BJ (cell line): ENCODE measurements around the gene CUL2. TPM values are rescaled to one million over a fixed set of nuclear protein-coding genes. Genes with fewer than 3 reads are reported as not detected.
"Not testable (repeated sequence)": the region's sequence is repeated elsewhere in the genome, so short reads cannot be mapped to it uniquely, and the experiment has no call there.

Experiments used
- CTCF ChIA-PET: fragments of 350-600 bp; formaldehyde crosslinking; extraction: SDS; loops from one replicate; lab custom pipeline; 2021; ENCODE audit warnings: antibody characterized with exemption, inconsistent platforms; lab: Yijun Ruan, JAX
- POLR2A ChIA-PET: fragments of 300-600 bp; sonication (Branson Sonifier 250); formaldehyde crosslinking; extraction: SDS; loops from one replicate; lab custom pipeline; 2021; ENCODE audit warnings: antibody characterized with exemption; lab: Charles Lee
- DNase-seq: peaks from one replicate; pipeline ENCODE4 v3.0.0-alpha.2; 2011; ENCODE audit warnings: low read depth
- H3K27me3 ChIP-seq: 2 replicates; pipeline ENCODE4 v1.6.0; 2011; ENCODE audit warnings: low read length; ENCODE audit not compliant: control insufficient read depth, insufficient read depth
- H3K36me3 ChIP-seq: 2 replicates; pipeline ENCODE4 v1.5.1; 2011; ENCODE audit warnings: low read length; ENCODE audit not compliant: control insufficient read depth, insufficient read depth
- H3K4me3 ChIP-seq: 2 replicates; pipeline ENCODE4 v1.5.1; 2011; ENCODE audit warnings: low read depth, mild to moderate bottlenecking, control low read depth, low read length
- CTCF ChIP-seq: IDR thresholded peaks from 2 replicates; pipeline ENCODE4 v1.5.1; 2011; ENCODE audit warnings: low read depth, mild to moderate bottlenecking, control low read depth, inconsistent platforms, low read length, moderate library complexity; ENCODE audit not compliant: insufficient read depth
- polyA plus RNA-seq: library from polyadenylated mRNA; depleted of rRNA; stranded (reverse); fragments of >200 nt; gene quantifications from 2 replicates; pipeline ENCODE4 v1.2.3, GENCODE V29; 2011

Gene CUL2
- polyA plus RNA-seq, 1 experiment = 9.4 TPM

- ChIA-PET POLR2A (interaction anchor here (0.6 kb wide), 1 partner anchor 135 kb away, joined by 3 read pairs; no protein-coding TSS in a partner anchor), CTCF (interaction anchor here (0.6 kb wide), 1 partner anchor 100 kb away, joined by 3 read pairs; no protein-coding TSS in a partner anchor)
- Histone ChIP-seq H3K4me3 (no peak overlapping the region), H3K36me3 (no peaks in the 10 kb centered on the region), H3K27me3 (no peaks in the 10 kb centered on the region)
- TF ChIP-seq CTCF = no peak
- no peak for DNase-seq
Observed at GRCh38 chr10:35083242-35083641, 6.9 kb downstream of the CUL2 start.

- H3K36me3 ChIP-seq, H3K27me3 ChIP-seq, DNase-seq, H3K4me3 ChIP-seq, POLR2A ChIA-PET: not testable (repeated sequence)
- CTCF ChIA-PET = interaction anchor here (0.5 to 1.3 kb wide), 3 partner anchors 9 to 889 kb away, joined by 3 read pairs; no protein-coding TSS in a partner anchor
Observed at GRCh38 chr10:35080261-35080660, 9.9 kb downstream of the CUL2 start.

- peak; percentile 52 for DNase-seq
- ChIA-PET POLR2A (no interaction called here), CTCF (interaction anchor here (1.1 kb wide), 1 partner anchor 54 kb away, joined by 3 read pairs; no protein-coding TSS in a partner anchor)
- Histone ChIP-seq H3K27me3 (no peaks in the 10 kb centered on the region), H3K4me3 (no peak overlapping the region), H3K36me3 (no peaks in the 10 kb centered on the region)
- no peak for TF ChIP-seq CTCF
Observed at GRCh38 chr10:35079763-35080162, 10.4 kb downstream of the CUL2 start.

- Histone ChIP-seq H3K4me3 (no peak overlapping the region), H3K36me3 (no peaks in the 10 kb centered on the region), H3K27me3 (no peaks in the 10 kb centered on the region)
- POLR2A ChIA-PET = no interaction called here
- CTCF ChIA-PET = interaction anchor here (1.1 kb wide), 1 partner anchor 53 kb away, joined by 3 read pairs; no protein-coding TSS in a partner anchor
- TF ChIP-seq CTCF = no peak
- DNase-seq = no peak
Observed at GRCh38 chr10:35079265-35079664, 10.9 kb downstream of the CUL2 start.

GRCh38 chr10:35075228-35075627, 14.9 kb downstream of the CUL2 start:
- ChIA-PET CTCF (interaction anchor here (0.6 kb wide), 1 partner anchor 274 kb away, joined by 3 read pairs; no protein-coding TSS in a partner anchor), POLR2A (no interaction called here)
- peaks cover 1% of the 10 kb centered on the region; the same call in 1 of the 2 replicates for H3K36me3 ChIP-seq
- H3K4me3 ChIP-seq = no peak overlapping the region
- no peak for TF ChIP-seq CTCF
- H3K27me3 ChIP-seq = no peaks in the 10 kb centered on the region
- DNase-seq = no peak

- ChIA-PET POLR2A (no interaction called here), CTCF (interaction anchor here (1.3 kb wide), 1 partner anchor 80 kb away, joined by 3 read pairs; no protein-coding TSS in a partner anchor)
- TF ChIP-seq CTCF = no peak
- Histone ChIP-seq H3K27me3 (no peaks in the 10 kb centered on the region), H3K36me3 (peaks cover 1% of the 10 kb centered on the region; the same call in 1 of the 2 replicates), H3K4me3 (no peak overlapping the region)
- DNase-seq = no peak
Observed at GRCh38 chr10:35074266-35074665, 15.9 kb downstream of the CUL2 start.
